Measurements from ENCODE around the gene PDK2.

- TF ChIP-seq CEBPB (IDR thresholded peaks at IDR 0.05; ENCODE audit: low read depth, low read length) = no peak
- TF ChIP-seq USF2 (IDR thresholded peaks at IDR 0.05; ENCODE audit: low read depth, low read length) = no peak
- no peak for TF ChIP-seq CTCF (conservative IDR thresholded peaks at IDR 0.05; ENCODE audit: low read depth, low read length)
- TF ChIP-seq RAD21 (IDR thresholded peaks at IDR 0.05; ENCODE audit: low read length) = no peak
- no peak for TF ChIP-seq ELK1 (IDR thresholded peaks at IDR 0.05; ENCODE audit: borderline replicate concordance, low read depth, low read length)
- no peak for TF ChIP-seq POLR2A (IDR thresholded peaks at IDR 0.05; ENCODE audit: low read depth, low read length)
- no peak for TF ChIP-seq RCOR1 (IDR thresholded peaks at IDR 0.05; ENCODE audit: insufficient replicate concordance, low read length)
- no peak for TF ChIP-seq RFX5 (IDR thresholded peaks at IDR 0.05; ENCODE audit: low read depth, low read length)
- no peak for TF ChIP-seq FOS (IDR thresholded peaks at IDR 0.05; ENCODE audit: low read depth, low read length)
- no peak for TF ChIP-seq SMC3 (IDR thresholded peaks at IDR 0.05; ENCODE audit: low read depth, low read length)
- TF ChIP-seq MXI1 (IDR thresholded peaks at IDR 0.05; ENCODE audit: borderline replicate concordance, low read depth, low read length) = no peak
These were observed 46.2 kb upstream of the PDK2 start for GRCh38 chr17:50048988-50049387.
